Common myeloid progenitor, CD34-positive (primary cell): Measurements from ENCODE around the gene COL23A1.

Source experiments
- CTCF ChIA-PET: fragments of 350-600 bp; sonication (Branson Sonifier 250); formaldehyde crosslinking; loops from one replicate; lab custom pipeline; 2021; ENCODE audit warnings: antibody characterized with exemption; lab: Charles Lee
- POLR2A ChIA-PET: fragments of 350-600 bp; sonication (Branson Sonifier 250); formaldehyde crosslinking; loops from one replicate; lab custom pipeline; 2021; ENCODE audit warnings: antibody characterized with exemption; lab: Charles Lee
- DNase-seq, 3 donors: peaks; one replicate each; pipeline versions ENCODE4 v3.0.0 to v3.0.0-alpha.2; 2013
- H3K27ac ChIP-seq, 2 experiments: 1 replicate in 1 of 2; 2 replicates in 1 of 2; pipeline ENCODE4 v1.7.0; 2013; ENCODE audit warnings: inconsistent platforms in 2 of 2, low read length in 2 of 2, mild to moderate bottlenecking in 2 of 2, low read depth in 1 of 2, moderate library complexity in 1 of 2; ENCODE audit not compliant: severe bottlenecking in 2 of 2, insufficient read depth in 1 of 2, poor library complexity in 1 of 2
- H3K27me3 ChIP-seq, 5 experiments: replicated peaks in 2 of 5; 1 replicate in 3 of 5; 2 replicates in 2 of 5; pipeline versions ENCODE4 v1.6.1 to v1.7.0; 2013; ENCODE audit warnings: low read length in 4 of 5, mild to moderate bottlenecking in 2 of 5, moderate library complexity in 2 of 5, inconsistent platforms in 1 of 5; ENCODE audit not compliant: insufficient read depth in 5 of 5, control insufficient read depth in 4 of 5
- H3K36me3 ChIP-seq, 4 experiments: 1 replicate in 2 of 4; 2 replicates in 2 of 4; pipeline versions ENCODE4 v1.6.1 to v1.7.0; 2013; ENCODE audit warnings: low read length in 3 of 4, control low read depth in 1 of 4, mild to moderate bottlenecking in 1 of 4; ENCODE audit not compliant: control insufficient read depth in 4 of 4, insufficient read depth in 4 of 4
- H3K4me1 ChIP-seq, 4 experiments: 1 replicate in 3 of 4; 2 replicates in 1 of 4; pipeline versions ENCODE4 v1.6.1 to v1.7.1; 2013; ENCODE audit warnings: low read length in 3 of 4, mild to moderate bottlenecking in 3 of 4, control low read depth in 1 of 4, inconsistent platforms in 1 of 4, moderate library complexity in 1 of 4; ENCODE audit not compliant: control insufficient read depth in 4 of 4, insufficient read depth in 4 of 4; ENCODE audit errors: control extremely low read depth in 1 of 4
- H3K4me3 ChIP-seq, 7 experiments: 1 replicate in 4 of 7; 2 replicates in 3 of 7; pipeline versions ENCODE4 v1.5.1 to v1.7.0; 2013; ENCODE audit warnings: mild to moderate bottlenecking in 7 of 7, low read length in 6 of 7, moderate library complexity in 6 of 7, inconsistent platforms in 2 of 7, low read depth in 2 of 7, control low read depth in 1 of 7; ENCODE audit not compliant: insufficient read depth in 4 of 7, control insufficient read depth in 1 of 7; ENCODE audit errors: extremely low read depth in 1 of 7
- H3K9me3 ChIP-seq, 5 experiments: 1 replicate in 4 of 5; 2 replicates in 1 of 5; pipeline versions ENCODE4 v1.6.1 to v1.7.1; 2013; ENCODE audit warnings: low read length in 4 of 5, mild to moderate bottlenecking in 2 of 5, inconsistent platforms in 1 of 5, low read depth in 1 of 5, moderate library complexity in 1 of 5; ENCODE audit not compliant: control insufficient read depth in 4 of 5, insufficient read depth in 2 of 5; ENCODE audit errors: control extremely low read depth in 1 of 5
- WGBS: methylation state at CpG from one replicate; pipeline ENCODE4 v1.1.5; 2013; ENCODE audit not compliant: insufficient coverage; 5-methylcytosine and 5-hydroxymethylcytosine counted together

COL23A1 gene

GRCh38 chr5:178504340-178504960, 85.7 kb downstream of the COL23A1 start:
- H3K27ac ChIP-seq = no peak overlapping the region
- DNase-seq = no peak
- no peak overlapping the region for H3K4me3 ChIP-seq
- peaks cover 0 to 1% (median 0%) of the 10 kb centered on the region in 5 experiments for H3K27me3 ChIP-seq
- CTCF ChIA-PET = no interaction called here
- POLR2A ChIA-PET = no interaction called here
- H3K36me3 ChIP-seq = no peaks in the 10 kb centered on the region
- H3K4me1 ChIP-seq = no peaks in the 10 kb centered on the region
- H3K9me3 ChIP-seq = peaks cover 0 to 18% (median 6%) of the 10 kb centered on the region in 5 experiments
- 93% methylated on average over 10 of the region's 11 CpGs for WGBS

- no peak for DNase-seq
- Histone ChIP-seq H3K27me3 (no peaks in the 10 kb centered on the region), H3K36me3 (no peaks in the 10 kb centered on the region), H3K4me1 (no peaks in the 10 kb centered on the region), H3K4me3 (no peak overlapping the region), H3K9me3 (peaks cover 0 to 15% (median 6%) of the 10 kb centered on the region in 5 experiments), H3K27ac (no peak overlapping the region)
- WGBS = 96% methylated on average over 19 of the region's 21 CpGs
- POLR2A ChIA-PET = no interaction called here
- CTCF ChIA-PET = no interaction called here
These were observed 87.6 kb downstream of the COL23A1 start for GRCh38 chr5:178502401-178503100.

GRCh38 chr5:178499352-178499751, 90.8 kb downstream of the COL23A1 start:
- H3K4me1 ChIP-seq = no peaks in the 10 kb centered on the region
- no peak overlapping the region for H3K27ac ChIP-seq
- CTCF ChIA-PET = no interaction called here
- H3K9me3 ChIP-seq = peaks cover 0 to 10% (median 0%) of the 10 kb centered on the region in 5 experiments
- H3K36me3 ChIP-seq = no peaks in the 10 kb centered on the region
- 100% methylated on average over 4 of the region's 6 CpGs for WGBS
- H3K4me3 ChIP-seq = no peak overlapping the region
- no peaks in the 10 kb centered on the region for H3K27me3 ChIP-seq
- DNase-seq = no peak
- POLR2A ChIA-PET = no interaction called here

- DNase-seq = no peak
- 100% methylated on average over 1 of the region's 1 CpG for whole genome bisulfite sequencing
- H3K9me3 ChIP-seq = peaks cover 0 to 7% (median 0%) of the 10 kb centered on the region in 5 experiments
- no peaks in the 10 kb centered on the region for H3K4me1 ChIP-seq
- POLR2A ChIA-PET = no interaction called here
- CTCF ChIA-PET = no interaction called here
- no peaks in the 10 kb centered on the region for H3K27me3 ChIP-seq
- H3K4me3 ChIP-seq = no peak overlapping the region
- no peaks in the 10 kb centered on the region for H3K36me3 ChIP-seq
- H3K27ac ChIP-seq = no peak overlapping the region
These were observed 93.6 kb downstream of the COL23A1 start for GRCh38 chr5:178496642-178497041.

- H3K27ac ChIP-seq = no peak overlapping the region
- WGBS = 83% methylated on average over 2 of the region's 5 CpGs
- no peak overlapping the region for H3K4me3 ChIP-seq
- H3K27me3 ChIP-seq = no peaks in the 10 kb centered on the region
- peaks cover 0 to 7% (median 0%) of the 10 kb centered on the region in 5 experiments for H3K9me3 ChIP-seq
- POLR2A ChIA-PET = no interaction called here
- CTCF ChIA-PET = no interaction called here
- no peak for DNase-seq
- no peaks in the 10 kb centered on the region for H3K4me1 ChIP-seq
- H3K36me3 ChIP-seq = no peaks in the 10 kb centered on the region
These were observed 94.0 kb downstream of the COL23A1 start for GRCh38 chr5:178496214-178496613.

GRCh38 chr5:178495706-178496105, 94.5 kb downstream of the COL23A1 start:
- peaks cover 0 to 4% (median 0%) of the 10 kb centered on the region in 5 experiments for H3K9me3 ChIP-seq
- no peak for DNase-seq
- ChIA-PET CTCF (no interaction called here), POLR2A (no interaction called here)
- 90% methylated on average over 3 of the region's 4 CpGs for WGBS
- H3K4me1 ChIP-seq = no peaks in the 10 kb centered on the region
- no peak overlapping the region for H3K4me3 ChIP-seq
- H3K27me3 ChIP-seq = no peaks in the 10 kb centered on the region
- no peak overlapping the region for H3K27ac ChIP-seq
- H3K36me3 ChIP-seq = no peaks in the 10 kb centered on the region

GRCh38 chr5:178492278-178492677, 97.9 kb downstream of the COL23A1 start:
- 98% methylated on average over 10 of the region's 10 CpGs for WGBS
- Histone ChIP-seq H3K9me3 (peaks cover 0 to 12% (median 5%) of the 10 kb centered on the region in 5 experiments), H3K4me3 (no peak overlapping the region), H3K27me3 (peaks cover 0 to 5% (median 0%) of the 10 kb centered on the region in 5 experiments), H3K4me1 (no peaks in the 10 kb centered on the region), H3K36me3 (no peaks in the 10 kb centered on the region), H3K27ac (no peak overlapping the region)
- CTCF ChIA-PET = no interaction called here
- POLR2A ChIA-PET = no interaction called here
- DNase-seq = no peak
